Activated CD4-positive, alpha-beta T cell treated with anti-CD3 and anti-CD28 coated beads, Interleukin-2, amount 50 U/mL, for 16 hours (primary cell): ENCODE data around the gene CEBPG.

ENCODE experiments used
- DNase-seq: peaks from one replicate; pipeline ENCODE4 v3.0.0-alpha.2; 2020

CEBPG gene

GRCh38 chr19:33382982-33383381, 9.5 kb downstream of the CEBPG start:
- DNase-seq: no peak

GRCh38 chr19:33383720-33384292, 10.3 kb downstream of the CEBPG start:
- no peak for DNase-seq

GRCh38 chr19:33384983-33385382, 11.5 kb downstream of the CEBPG start:
- no peak for DNase-seq

GRCh38 chr19:33385956-33386355, 12.4 kb downstream of the CEBPG start:
- no peak for DNase-seq

GRCh38 chr19:33386361-33386858, 12.9 kb downstream of the CEBPG start:
- DNase-seq: no peak

GRCh38 chr19:33387351-33388230, 14.1 kb downstream of the CEBPG start:
- no peak for DNase-seq

GRCh38 chr19:33388231-33388724, 14.8 kb downstream of the CEBPG start:
- DNase-seq: no peak

GRCh38 chr19:33388725-33389420, 15.4 kb downstream of the CEBPG start:
- no peak for DNase-seq

- no peak for DNase-seq
Observed at GRCh38 chr19:33389421-33390100, 16.1 kb downstream of the CEBPG start.

- no peak for DNase-seq
Observed at GRCh38 chr19:33390101-33390907, 16.8 kb downstream of the CEBPG start.

- no peak for DNase-seq
Observed at GRCh38 chr19:33390908-33391630, 17.6 kb downstream of the CEBPG start.

GRCh38 chr19:33391631-33392249, 18.2 kb downstream of the CEBPG start:
- no peak for DNase-seq

GRCh38 chr19:33392341-33393285, 19.1 kb downstream of the CEBPG start:
- DNase-seq: no peak

GRCh38 chr19:33393286-33394005, 19.9 kb downstream of the CEBPG start:
- no peak for DNase-seq

- DNase-seq: no peak
Observed at GRCh38 chr19:33394006-33394722, 20.7 kb downstream of the CEBPG start.

- no peak for DNase-seq
Observed at GRCh38 chr19:33394723-33395560, 21.4 kb downstream of the CEBPG start.
